Bronchial epithelial cell (primary cell): Measurements from ENCODE around the gene MYO3A. TPM values are rescaled to one million over a fixed set of nuclear protein-coding genes. Genes with fewer than 3 reads are reported as not detected.

ENCODE experiments used
- DNase-seq: peaks from one replicate; pipeline ENCODE4 v3.0.0-alpha.2; 2010; ENCODE audit warnings: low read depth
- FAIRE-seq: peaks from 2 replicates; lab custom pipeline; 2011; peaks lifted over from hg19 to GRCh38; lab: Jason Lieb, UNC
- H3K27me3 ChIP-seq: 2 replicates; pipeline ENCODE4 v1.5.1; 2011; ENCODE audit warnings: low read length; ENCODE audit not compliant: control insufficient read depth, insufficient read depth
- H3K36me3 ChIP-seq: 2 replicates; pipeline ENCODE4 v1.5.1; 2011; ENCODE audit warnings: low read length; ENCODE audit not compliant: control insufficient read depth, insufficient read depth
- H3K4me3 ChIP-seq: 2 replicates; pipeline ENCODE4 v1.5.1; 2011; ENCODE audit warnings: mild to moderate bottlenecking, low read depth, low read length, control low read depth
- total RNA-seq: library from RNA; depleted of rRNA; stranded (reverse); fragments of >200 nt; gene quantifications from 2 replicates; pipeline ENCODE4 v1.2.1, GENCODE V29; 2014
- TF ChIP-seq, protein P1 (sequence below): IDR thresholded peaks from 2 replicates; pipeline ENCODE4 v1.5.1; 2011; ENCODE audit warnings: mild to moderate bottlenecking, moderate library complexity, low read length, control low read depth, inconsistent platforms; ENCODE audit not compliant: insufficient read depth, severe bottlenecking

The MYO3A gene
- total RNA-seq, 1 donor from 2014 or later: not detected

DNA sequence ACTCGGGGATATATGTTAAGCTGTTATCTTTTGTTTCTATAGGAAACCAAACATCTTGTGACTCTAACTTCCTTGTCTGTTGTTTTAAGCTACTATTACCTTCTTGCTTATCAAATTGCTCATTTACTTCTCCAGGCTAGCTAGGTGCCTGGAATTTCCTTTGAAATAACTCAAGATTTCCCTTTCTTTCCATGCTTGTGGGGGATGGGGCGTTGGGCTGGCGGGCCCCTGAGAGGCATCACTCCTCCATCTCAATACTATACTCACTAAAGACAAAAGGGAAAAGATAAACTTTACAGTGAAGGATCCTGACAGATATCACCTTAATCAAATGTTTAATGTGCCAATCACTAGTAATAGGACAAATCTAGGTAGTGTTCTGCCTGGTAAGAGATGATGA lies 34.7 kb upstream of the MYO3A start:
- TF ChIP-seq, protein P1, sequence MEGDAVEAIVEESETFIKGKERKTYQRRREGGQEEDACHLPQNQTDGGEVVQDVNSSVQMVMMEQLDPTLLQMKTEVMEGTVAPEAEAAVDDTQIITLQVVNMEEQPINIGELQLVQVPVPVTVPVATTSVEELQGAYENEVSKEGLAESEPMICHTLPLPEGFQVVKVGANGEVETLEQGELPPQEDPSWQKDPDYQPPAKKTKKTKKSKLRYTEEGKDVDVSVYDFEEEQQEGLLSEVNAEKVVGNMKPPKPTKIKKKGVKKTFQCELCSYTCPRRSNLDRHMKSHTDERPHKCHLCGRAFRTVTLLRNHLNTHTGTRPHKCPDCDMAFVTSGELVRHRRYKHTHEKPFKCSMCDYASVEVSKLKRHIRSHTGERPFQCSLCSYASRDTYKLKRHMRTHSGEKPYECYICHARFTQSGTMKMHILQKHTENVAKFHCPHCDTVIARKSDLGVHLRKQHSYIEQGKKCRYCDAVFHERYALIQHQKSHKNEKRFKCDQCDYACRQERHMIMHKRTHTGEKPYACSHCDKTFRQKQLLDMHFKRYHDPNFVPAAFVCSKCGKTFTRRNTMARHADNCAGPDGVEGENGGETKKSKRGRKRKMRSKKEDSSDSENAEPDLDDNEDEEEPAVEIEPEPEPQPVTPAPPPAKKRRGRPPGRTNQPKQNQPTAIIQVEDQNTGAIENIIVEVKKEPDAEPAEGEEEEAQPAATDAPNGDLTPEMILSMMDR: no peak
- DNase-seq (no peak), FAIRE-seq (no peak)
- no peak overlapping the region for H3K4me3 ChIP-seq
- H3K27me3 ChIP-seq: no peaks in the 10 kb centered on the region
- H3K36me3 ChIP-seq: no peaks in the 10 kb centered on the region

DNA sequence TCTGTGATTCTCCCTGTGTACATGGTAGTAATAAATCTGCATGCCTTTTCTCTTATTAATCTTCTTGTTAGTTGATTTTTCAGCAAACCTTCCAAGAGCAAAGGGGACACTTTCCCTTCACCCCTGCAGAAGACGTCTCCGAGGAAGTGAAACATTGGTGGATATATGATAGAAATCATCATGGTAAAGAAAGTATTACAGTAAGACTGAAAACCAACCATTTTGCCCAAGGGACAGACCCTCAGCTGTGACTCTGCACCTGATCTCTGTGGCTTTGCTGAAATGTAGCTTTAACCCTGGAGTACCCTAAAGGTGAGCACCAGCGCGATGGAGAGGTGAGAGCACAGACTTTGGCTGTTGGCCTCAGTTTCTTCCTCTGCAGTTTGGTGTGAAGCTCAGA lies 32.8 kb upstream of the MYO3A start:
- TF ChIP-seq, protein P1: no peak
- Histone ChIP-seq H3K4me3 (no peak overlapping the region), H3K36me3 (no peaks in the 10 kb centered on the region), H3K27me3 (no peaks in the 10 kb centered on the region)
- FAIRE-seq (no peak), DNase-seq (no peak)

DNA sequence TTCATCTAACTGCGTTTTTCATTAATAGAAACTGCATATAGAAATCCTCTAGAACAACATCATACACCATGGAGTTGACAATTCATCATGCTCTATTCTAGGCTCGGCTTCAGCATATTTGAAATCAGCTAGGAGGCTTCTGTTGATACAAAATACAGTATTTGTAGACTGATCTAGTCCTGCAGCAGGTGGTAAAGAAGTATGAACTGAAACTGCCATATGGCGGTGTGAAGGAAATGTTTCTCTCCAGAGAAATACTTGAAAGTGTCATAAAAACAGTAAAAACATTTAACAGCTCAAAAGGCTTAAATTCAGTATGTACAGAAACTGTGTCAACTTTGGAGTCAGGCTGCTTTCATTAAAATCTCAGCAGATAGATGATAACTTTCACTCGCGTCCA lies 32.0 kb upstream of the MYO3A start:
- FAIRE-seq (no peak), DNase-seq (no peak)
- no peaks in the 10 kb centered on the region for H3K36me3 ChIP-seq
- TF ChIP-seq, protein P1: no peak
- no peaks in the 10 kb centered on the region for H3K27me3 ChIP-seq
- no peak overlapping the region for H3K4me3 ChIP-seq

- no peaks in the 10 kb centered on the region for H3K36me3 ChIP-seq
- no peaks in the 10 kb centered on the region for H3K27me3 ChIP-seq
- no peak for FAIRE-seq
- DNase-seq: no peak
- TF ChIP-seq, protein P1: no peak
- H3K4me3 ChIP-seq: no peak overlapping the region
These were observed 26.8 kb upstream of the MYO3A start for GRCh38 chr10:25907261-25907660.

- TF ChIP-seq, protein P1: no peak
- Histone ChIP-seq H3K27me3 (no peaks in the 10 kb centered on the region), H3K4me3 (no peak overlapping the region), H3K36me3 (no peaks in the 10 kb centered on the region)
- FAIRE-seq (no peak), DNase-seq (no peak)
These were observed 21.2 kb upstream of the MYO3A start for GRCh38 chr10:25912866-25913265.

DNA sequence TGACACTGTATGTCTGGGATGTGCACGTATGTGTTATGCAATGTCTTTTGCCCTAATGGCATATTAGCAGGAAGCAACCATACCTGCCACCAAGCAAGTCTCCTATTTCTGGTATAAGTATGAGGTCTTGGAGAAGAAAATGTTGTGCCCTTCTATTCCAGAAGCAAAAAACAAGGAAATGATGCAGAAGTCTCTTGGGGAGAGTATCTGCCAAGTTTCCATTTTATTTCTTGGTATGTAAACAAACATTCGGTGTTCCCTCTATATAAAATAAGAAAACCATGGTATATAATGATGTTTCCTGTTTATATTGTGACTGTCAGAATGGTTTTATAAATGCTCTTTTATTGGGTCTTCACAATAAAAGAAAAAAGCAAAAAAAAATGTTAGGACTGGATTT lies 19.3 kb upstream of the MYO3A start:
- FAIRE-seq (no peak), DNase-seq (no peak)
- H3K4me3 ChIP-seq: no peak overlapping the region
- H3K27me3 ChIP-seq: no peaks in the 10 kb centered on the region
- H3K36me3 ChIP-seq: no peaks in the 10 kb centered on the region
- TF ChIP-seq, protein P1: no peak
